SU-DHL-6 (cell line): ENCODE measurements around the gene HDGFL3.

Experiments
- H2AFZ ChIP-seq: fragments of 200-600 bp; sonication (generic); 2 replicates; pipeline ENCODE4 v1.6.1; 2014; ENCODE audit warnings: low read depth, mild to moderate bottlenecking, moderate library complexity, mixed read lengths, antibody characterized with exemption, low read length; ENCODE audit not compliant: severe bottlenecking
- H3F3A ChIP-seq: fragments of 200-600 bp; shearing (Covaris generic); 2 replicates; pipeline ENCODE4 v1.6.0; 2016; ENCODE audit warnings: antibody characterized with exemption, mild to moderate bottlenecking; ENCODE audit not compliant: insufficient read depth
- H3K27ac ChIP-seq: fragments of 200-600 bp; sonication (generic); 2 replicates; pipeline ENCODE4 v1.5.1; 2016; ENCODE audit warnings: low read depth, mild to moderate bottlenecking, low read length, moderate library complexity, mixed read lengths
- H3K27me3 ChIP-seq: fragments of 200-600 bp; sonication (generic), shearing (Covaris generic); 2 replicates; pipeline ENCODE4 v1.6.0; 2014; ENCODE audit warnings: mild to moderate bottlenecking, low read length
- H3K36me3 ChIP-seq: fragments of 200-600 bp; sonication (generic); 2 replicates; pipeline ENCODE4 v1.6.1; 2014; ENCODE audit warnings: mild to moderate bottlenecking, low read length, mixed read lengths
- H3K4me2 ChIP-seq: fragments of 300-600, 200-600 bp; shearing (Covaris generic), sonication (generic); 2 replicates; pipeline ENCODE4 v1.6.0; 2014; ENCODE audit warnings: low read length, low read depth, mild to moderate bottlenecking; ENCODE audit not compliant: poor library complexity, severe bottlenecking
- H3K4me3 ChIP-seq: fragments of 200-600 bp; sonication (generic); 2 replicates; pipeline ENCODE4 v1.5.1; 2014; ENCODE audit warnings: antibody characterized with exemption, low read length, mild to moderate bottlenecking, mixed read lengths; ENCODE audit not compliant: insufficient read depth, poor library complexity, severe bottlenecking
- H3K79me2 ChIP-seq: fragments of 200-600 bp; sonication (generic); 2 replicates; pipeline ENCODE4 v1.6.1; 2014; ENCODE audit warnings: mild to moderate bottlenecking, low read length, moderate library complexity; ENCODE audit not compliant: insufficient read depth
- H3K9ac ChIP-seq: fragments of 200-600 bp; sonication (generic); 2 replicates; pipeline ENCODE4 v1.7.0; 2014; ENCODE audit warnings: mild to moderate bottlenecking, low read length
- H3K9me2 ChIP-seq: fragments of 200-600 bp; sonication (generic); replicated peaks from 2 replicates; pipeline ENCODE4 v1.6.1; 2014; ENCODE audit warnings: low read length; ENCODE audit not compliant: insufficient read depth
- H3K9me3 ChIP-seq: fragments of 200-600 bp; sonication (generic); 2 replicates; pipeline ENCODE4 v1.6.1; 2014; ENCODE audit warnings: low read length, mixed read lengths; ENCODE audit not compliant: insufficient read depth
- H4K20me1 ChIP-seq: fragments of 200-600 bp; sonication (generic); 2 replicates; pipeline ENCODE4 v1.6.1; 2014; ENCODE audit warnings: low read depth, mild to moderate bottlenecking, antibody characterized with exemption, low read length, moderate library complexity, mixed read lengths
- CTCF ChIP-seq: fragments of 200-600 bp; sonication (generic); IDR thresholded peaks from one replicate; pipeline ENCODE4 v1.5.1; 2017; ENCODE audit warnings: antibody characterized with exemption, mild to moderate bottlenecking, low read length, moderate library complexity; ENCODE audit not compliant: insufficient read depth, poor library complexity, severe bottlenecking
- EZH2phosphoT487 ChIP-seq: fragments of 200-600 bp; sonication (generic), shearing (Covaris generic); conservative IDR thresholded peaks from 2 replicates; pipeline ENCODE4 v1.6.1; 2018; ENCODE audit warnings: mild to moderate bottlenecking, antibody characterized with exemption, low read length, moderate library complexity, mixed read lengths

HDGFL3 gene

GRCh38 chr15:83193721-83194120, 13.9 kb downstream of the HDGFL3 start:
- Histone ChIP-seq H2AFZ (no peak overlapping the region), H4K20me1 (no peaks in the 10 kb centered on the region), H3K36me3 (no peaks in the 10 kb centered on the region), H3K27ac (no peak overlapping the region), H3K27me3 (no peaks in the 10 kb centered on the region), H3K9ac (no peak overlapping the region), H3K9me2 (no peaks in the 10 kb centered on the region), H3F3A (no peaks in the 10 kb centered on the region), H3K4me2 (no peak overlapping the region), H3K4me3 (no peak overlapping the region), H3K9me3 (no peaks in the 10 kb centered on the region), H3K79me2 (no peaks in the 10 kb centered on the region)
- TF ChIP-seq EZH2phosphoT487: no peak

GRCh38 chr15:83192742-83193141, 14.9 kb downstream of the HDGFL3 start:
- Histone ChIP-seq H3K27me3 (no peaks in the 10 kb centered on the region), H3F3A (no peaks in the 10 kb centered on the region), H3K79me2 (no peaks in the 10 kb centered on the region), H2AFZ (no peak overlapping the region), H3K9ac (no peak overlapping the region), H3K4me2 (no peak overlapping the region), H3K27ac (no peak overlapping the region), H3K4me3 (no peak overlapping the region), H3K9me3 (no peaks in the 10 kb centered on the region), H3K36me3 (no peaks in the 10 kb centered on the region), H3K9me2 (no peaks in the 10 kb centered on the region), H4K20me1 (no peaks in the 10 kb centered on the region)
- TF ChIP-seq CTCF (no peak), EZH2phosphoT487 (no peak)

- no peaks in the 10 kb centered on the region for H4K20me1 ChIP-seq
- H3K4me3 ChIP-seq: no peak overlapping the region
- no peak overlapping the region for H2AFZ ChIP-seq
- H3F3A ChIP-seq: no peaks in the 10 kb centered on the region
- TF ChIP-seq CTCF (no peak), EZH2phosphoT487 (no peak)
- no peaks in the 10 kb centered on the region for H3K27me3 ChIP-seq
- no peaks in the 10 kb centered on the region for H3K9me3 ChIP-seq
- no peaks in the 10 kb centered on the region for H3K79me2 ChIP-seq
- H3K9me2 ChIP-seq: no peaks in the 10 kb centered on the region
- H3K36me3 ChIP-seq: no peaks in the 10 kb centered on the region
- no peak overlapping the region for H3K4me2 ChIP-seq
- no peak overlapping the region for H3K27ac ChIP-seq
- H3K9ac ChIP-seq: no peak overlapping the region
Observed at GRCh38 chr15:83190450-83190849, 17.2 kb downstream of the HDGFL3 start.

GRCh38 chr15:83185561-83185960, 22.1 kb downstream of the HDGFL3 start:
- no peak for TF ChIP-seq EZH2phosphoT487
- TF ChIP-seq CTCF: no peak
- Histone ChIP-seq H3K4me3 (no peak overlapping the region), H3F3A (no peaks in the 10 kb centered on the region), H4K20me1 (no peaks in the 10 kb centered on the region), H3K27me3 (no peaks in the 10 kb centered on the region), H3K4me2 (no peak overlapping the region), H3K79me2 (no peaks in the 10 kb centered on the region), H3K9ac (no peak overlapping the region), H3K36me3 (no peaks in the 10 kb centered on the region), H3K9me3 (no peaks in the 10 kb centered on the region), H3K27ac (no peak overlapping the region), H2AFZ (no peak overlapping the region), H3K9me2 (no peaks in the 10 kb centered on the region)
